A673 (cell line): ENCODE data around the gene B4GALT5. TPM values are rescaled to one million over a fixed set of nuclear protein-coding genes. Genes with fewer than 3 reads are reported as not detected.

Experiments
- BruUV-seq: library from RNA; stranded (reverse); fragments of 400-500 nt; replicated peaks from 2 replicates; lab custom pipeline; 2021; lab: Mats Ljungman, UMichigan
- CTCF ChIA-PET: fragments of 300-600 bp; sonication (Branson Sonifier 250); formaldehyde crosslinking; loops from one replicate; lab custom pipeline; 2022; ENCODE audit warnings: antibody characterized with exemption; lab: Charles Lee
- POLR2A ChIA-PET: fragments of 300-600 bp; sonication (Branson Sonifier 250); formaldehyde crosslinking; loops from one replicate; lab custom pipeline; 2022; ENCODE audit warnings: antibody characterized with exemption; ENCODE audit not compliant: low non-redundant PET; lab: Charles Lee
- DNase-seq: peaks from one replicate; pipeline ENCODE4 v3.0.0-alpha.2; 2015; ENCODE audit warnings: low spot score
- H3K27ac ChIP-seq: fragments of 200-600 bp; sonication (generic); 2 replicates; pipeline ENCODE4 v1.5.1; 2016; ENCODE audit warnings: mixed run types, low read depth, mild to moderate bottlenecking, mixed read lengths, antibody characterized with exemption, low read length; ENCODE audit not compliant: poor library complexity, severe bottlenecking
- H3K27me3 ChIP-seq: fragments of 200-600 bp; sonication (generic); replicated peaks from 2 replicates; pipeline ENCODE4 v1.6.1; 2017; ENCODE audit warnings: mixed run types, low read depth, mild to moderate bottlenecking, mixed read lengths, antibody characterized with exemption, low read length; ENCODE audit not compliant: insufficient read depth, poor library complexity
- H3K36me3 ChIP-seq: fragments of 200-600 bp; sonication (generic); 2 replicates; pipeline ENCODE4 v1.6.1; 2016; ENCODE audit warnings: mixed run types, mild to moderate bottlenecking, mixed read lengths, antibody characterized with exemption, low read length; ENCODE audit not compliant: insufficient read depth, poor library complexity, severe bottlenecking
- H3K4me1 ChIP-seq: fragments of 200-600 bp; sonication (generic); 2 replicates; pipeline ENCODE4 v1.6.1; 2017; ENCODE audit warnings: mixed run types, mild to moderate bottlenecking, mixed read lengths, antibody characterized with exemption, low read length; ENCODE audit not compliant: insufficient read depth, poor library complexity, severe bottlenecking
- H3K4me3 ChIP-seq: fragments of 200-600 bp; sonication (generic); 2 replicates; pipeline ENCODE4 v1.5.1; 2016; ENCODE audit warnings: low read depth, mixed run types, mild to moderate bottlenecking, mixed read lengths, low read length; ENCODE audit not compliant: poor library complexity, severe bottlenecking
- H3K9me3 ChIP-seq: fragments of 200-600 bp; sonication (generic); 2 replicates; pipeline ENCODE4 v1.6.1; 2016; ENCODE audit warnings: mixed run types, low read depth, mild to moderate bottlenecking, mixed read lengths, antibody characterized with exemption, low read length; ENCODE audit not compliant: poor library complexity, severe bottlenecking
- CTCF ChIP-seq: fragments of 300-800, 200-600 bp; sonication (generic); conservative IDR thresholded peaks from 2 replicates; pipeline ENCODE4 v1.5.1; 2017; ENCODE audit warnings: low read depth, mild to moderate bottlenecking, antibody characterized with exemption, low read length, moderate library complexity, mixed read lengths
- EZH2 ChIP-seq: fragments of 200-600 bp; sonication (generic); IDR thresholded peaks from 2 replicates; pipeline ENCODE4 v1.6.1; 2017; ENCODE audit warnings: borderline replicate concordance, low read depth, mild to moderate bottlenecking, mixed read lengths, antibody characterized with exemption, low read length; ENCODE audit not compliant: poor library complexity, severe bottlenecking
- intact Hi-C: fragments of 100-400 bp; cut with micrococcal nuclease; formaldehyde crosslinking; loops from one replicate; pipeline ENCODE4 v1.10.0; 2022; ENCODE audit not compliant: unreplicated experiment
- total RNA-seq: library from RNA; stranded (reverse); gene quantifications from 2 replicates; pipeline ENCODE4 v1.2.3, GENCODE V29; 2021

B4GALT5 gene
- total RNA-seq, 1 experiment from 2014 or later: 78.0 TPM

GRCh38 chr20:49737260-49737659 lies 23.6 kb upstream of the B4GALT5 start:
- no peak overlapping the region for H3K27ac ChIP-seq
- DNase-seq: no peak
- no peaks in the 10 kb centered on the region for H3K27me3 ChIP-seq
- intact Hi-C loops: no loop called here
- no peaks in the 10 kb centered on the region for H3K9me3 ChIP-seq
- no peak overlapping the region for H3K4me3 ChIP-seq
- CTCF ChIA-PET: no interaction called here
- no peak for TF ChIP-seq CTCF
- no peak for TF ChIP-seq EZH2
- H3K36me3 ChIP-seq: no peaks in the 10 kb centered on the region
- no peaks in the 10 kb centered on the region for H3K4me1 ChIP-seq
- POLR2A ChIA-PET: interaction anchor here (0.6 kb wide), 1 partner anchor 755 kb away, joined by 7 read pairs; no protein-coding TSS in a partner anchor
- BruUV-seq: no TSS peak

- TF ChIP-seq EZH2 (no peak), CTCF (no peak)
- ChIA-PET CTCF (no interaction called here), POLR2A (no interaction called here)
- Histone ChIP-seq H3K4me3 (no peak overlapping the region), H3K27me3 (no peaks in the 10 kb centered on the region), H3K4me1 (no peaks in the 10 kb centered on the region), H3K36me3 (no peaks in the 10 kb centered on the region), H3K9me3 (no peaks in the 10 kb centered on the region), H3K27ac (no peak overlapping the region)
- intact Hi-C loops: no loop called here
- no peak for DNase-seq
- no TSS peak for BruUV-seq
Observed at GRCh38 chr20:49729780-49730179, 16.1 kb upstream of the B4GALT5 start.

- H3K36me3 ChIP-seq: no peaks in the 10 kb centered on the region
- no peaks in the 10 kb centered on the region for H3K9me3 ChIP-seq
- TF ChIP-seq EZH2 (no peak), CTCF (no peak)
- no peaks in the 10 kb centered on the region for H3K4me1 ChIP-seq
- ChIA-PET POLR2A (interaction anchor here (0.6 kb wide), 1 partner anchor 81 kb away, joined by 10 read pairs; no protein-coding TSS in a partner anchor), CTCF (no interaction called here)
- no peak overlapping the region for H3K27ac ChIP-seq
- intact Hi-C loops: no loop called here
- DNase-seq: no peak
- no peaks in the 10 kb centered on the region for H3K27me3 ChIP-seq
- H3K4me3 ChIP-seq: no peak overlapping the region
- BruUV-seq: no TSS peak
Observed at GRCh38 chr20:49727894-49728885, 14.5 kb upstream of the B4GALT5 start.
